Measurements from ENCODE around the gene TIMP2.

TIMP2 gene

GRCh38 chr17:78819806-78820792 is 105.1 kb downstream of the TIMP2 start:
- TF ChIP-seq CTCF (IDR thresholded peaks at IDR 0.05; ENCODE audit: borderline replicate concordance, insufficient read depth, low read depth, low read length), result no peak

GRCh38 chr17:78819402-78819801 is 105.8 kb downstream of the TIMP2 start:
- TF ChIP-seq CTCF (IDR thresholded peaks at IDR 0.05; ENCODE audit: borderline replicate concordance, insufficient read depth, low read depth, low read length), result no peak
- H3K4me3 ChIP-seq (ENCODE audit: low read depth, low read length), result no peak overlapping the region

More at GRCh38 chr17:78819806-78820792, 105.1 kb downstream of the TIMP2 start:
- H3K4me3 ChIP-seq (ENCODE audit: low read depth, low read length), result no peak overlapping the region

- TF ChIP-seq CTCF (IDR thresholded peaks at IDR 0.05; ENCODE audit: borderline replicate concordance, insufficient read depth, low read depth, low read length), result no peak
- H3K4me3 ChIP-seq (ENCODE audit: low read depth, low read length), result no peak overlapping the region
These were observed 106.3 kb downstream of the TIMP2 start for GRCh38 chr17:78818932-78819331.

- H3K4me3 ChIP-seq (ENCODE audit: low read depth, low read length), result no peak overlapping the region
- TF ChIP-seq CTCF (IDR thresholded peaks at IDR 0.05; ENCODE audit: borderline replicate concordance, insufficient read depth, low read depth, low read length), result no peak
These were observed 106.9 kb downstream of the TIMP2 start for GRCh38 chr17:78818152-78818846.

GRCh38 chr17:78817123-78817522 is 108.1 kb downstream of the TIMP2 start:
- no peak for TF ChIP-seq CTCF (IDR thresholded peaks at IDR 0.05; ENCODE audit: borderline replicate concordance, insufficient read depth, low read depth, low read length)
- H3K4me3 ChIP-seq (ENCODE audit: low read depth, low read length), result no peak overlapping the region

- no peak for TF ChIP-seq CTCF (IDR thresholded peaks at IDR 0.05; ENCODE audit: borderline replicate concordance, insufficient read depth, low read depth, low read length)
- H3K4me3 ChIP-seq (ENCODE audit: low read depth, low read length), result no peak overlapping the region
These were observed 109.5 kb downstream of the TIMP2 start for GRCh38 chr17:78815696-78816095.

All from GM12875 (cell line).